KMS-11 (cell line): ENCODE measurements around the gene EFHC1.

Experiments used
- H2AFZ ChIP-seq: fragments of 200-600 bp; sonication (generic); 2 replicates; pipeline ENCODE4 v1.6.1; 2016; ENCODE audit warnings: antibody characterized with exemption, mixed run types, low read depth
- H3K27ac ChIP-seq: fragments of 200-600 bp; sonication (generic); 2 replicates; pipeline ENCODE4 v1.6.1; 2016; ENCODE audit warnings: mild to moderate bottlenecking, mixed run types
- H3K27me3 ChIP-seq: fragments of 200-600 bp; sonication (generic); 2 replicates; pipeline ENCODE4 v1.6.1; 2017; ENCODE audit warnings: mild to moderate bottlenecking, low read depth, mixed run types, moderate library complexity; ENCODE audit not compliant: insufficient read depth
- H3K36me3 ChIP-seq: fragments of 200-600 bp; sonication (generic); 2 replicates; pipeline ENCODE4 v1.6.1; 2017; ENCODE audit warnings: mild to moderate bottlenecking, mixed run types; ENCODE audit not compliant: insufficient read depth
- H3K4me1 ChIP-seq: fragments of 200-600 bp; sonication (generic); 2 replicates; pipeline ENCODE4 v1.6.1; 2016; ENCODE audit warnings: mild to moderate bottlenecking, low read depth, mixed run types; ENCODE audit not compliant: poor library complexity, severe bottlenecking
- H3K4me2 ChIP-seq: fragments of 200-600 bp; sonication (generic); 2 replicates; pipeline ENCODE4 v1.7.0; 2016; ENCODE audit warnings: mild to moderate bottlenecking, mixed run types
- H3K4me3 ChIP-seq: fragments of 200-600 bp; sonication (generic); IDR thresholded peaks from 2 replicates; pipeline ENCODE4 v1.6.1; 2017; ENCODE audit warnings: low read depth, low read length, mixed read lengths; ENCODE audit not compliant: insufficient read depth
- H3K79me2 ChIP-seq: fragments of 200-600 bp; sonication (generic); 2 replicates; pipeline ENCODE4 v1.6.1; 2016; ENCODE audit warnings: low read depth, mixed run types; ENCODE audit not compliant: insufficient read depth
- H3K9ac ChIP-seq: fragments of 200-600 bp; sonication (generic); 2 replicates; pipeline ENCODE4 v1.6.1; 2016; ENCODE audit warnings: mild to moderate bottlenecking, mixed run types
- H4K20me1 ChIP-seq: fragments of 200-600 bp; sonication (generic); 2 replicates; pipeline ENCODE4 v1.6.1; 2016; ENCODE audit warnings: mild to moderate bottlenecking, mixed run types; ENCODE audit not compliant: insufficient read depth
- TF ChIP-seq, protein P1 (sequence below): fragments of 200-600 bp; sonication (generic); conservative IDR thresholded peaks from 2 replicates; pipeline ENCODE4 v1.6.1; 2017; ENCODE audit warnings: low read depth, mild to moderate bottlenecking, antibody characterized with exemption, low read length, moderate library complexity, mixed read lengths

The EFHC1 gene

DNA sequence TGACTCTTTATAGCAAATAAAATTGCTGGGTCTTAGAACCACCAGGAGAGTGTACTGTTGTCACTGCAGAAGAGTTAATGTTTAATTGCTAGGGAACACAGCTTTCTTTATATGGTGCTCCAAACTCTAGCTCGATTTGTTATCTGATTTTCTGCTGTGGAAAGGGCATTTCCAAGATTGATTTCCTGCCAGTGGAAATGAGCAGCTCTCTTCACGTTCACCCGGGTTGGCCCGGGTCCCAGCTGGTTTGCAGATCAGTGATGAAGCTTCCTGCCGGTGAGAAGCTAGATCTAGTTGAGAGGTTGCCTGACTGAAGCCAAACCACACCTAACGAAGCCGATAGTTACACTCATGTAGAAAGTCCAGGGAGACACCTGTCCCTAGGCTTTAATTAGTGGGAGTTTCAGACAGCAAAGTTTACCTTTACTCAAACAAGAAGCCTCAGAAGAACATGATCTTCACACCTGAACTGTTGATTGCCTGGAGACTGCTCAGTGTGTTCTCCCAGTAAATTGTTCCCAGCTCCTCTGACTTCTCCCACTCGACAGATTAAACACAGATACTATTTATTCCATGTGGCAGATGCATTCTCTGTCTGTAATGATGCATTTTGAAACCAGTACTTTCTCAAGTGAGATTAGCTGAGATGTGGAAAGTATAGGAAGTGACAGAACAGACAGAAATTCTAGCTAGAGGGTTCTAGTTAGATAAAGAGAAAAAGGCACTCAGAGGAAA, 30.3 kb upstream of the EFHC1 start:
- peak overlapping the region; percentile 22; the same call in 1 of the 2 replicates for H3K9ac ChIP-seq
- TF ChIP-seq, protein P1, sequence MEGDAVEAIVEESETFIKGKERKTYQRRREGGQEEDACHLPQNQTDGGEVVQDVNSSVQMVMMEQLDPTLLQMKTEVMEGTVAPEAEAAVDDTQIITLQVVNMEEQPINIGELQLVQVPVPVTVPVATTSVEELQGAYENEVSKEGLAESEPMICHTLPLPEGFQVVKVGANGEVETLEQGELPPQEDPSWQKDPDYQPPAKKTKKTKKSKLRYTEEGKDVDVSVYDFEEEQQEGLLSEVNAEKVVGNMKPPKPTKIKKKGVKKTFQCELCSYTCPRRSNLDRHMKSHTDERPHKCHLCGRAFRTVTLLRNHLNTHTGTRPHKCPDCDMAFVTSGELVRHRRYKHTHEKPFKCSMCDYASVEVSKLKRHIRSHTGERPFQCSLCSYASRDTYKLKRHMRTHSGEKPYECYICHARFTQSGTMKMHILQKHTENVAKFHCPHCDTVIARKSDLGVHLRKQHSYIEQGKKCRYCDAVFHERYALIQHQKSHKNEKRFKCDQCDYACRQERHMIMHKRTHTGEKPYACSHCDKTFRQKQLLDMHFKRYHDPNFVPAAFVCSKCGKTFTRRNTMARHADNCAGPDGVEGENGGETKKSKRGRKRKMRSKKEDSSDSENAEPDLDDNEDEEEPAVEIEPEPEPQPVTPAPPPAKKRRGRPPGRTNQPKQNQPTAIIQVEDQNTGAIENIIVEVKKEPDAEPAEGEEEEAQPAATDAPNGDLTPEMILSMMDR: 0 out of 2 replicates have a peak, but pooled peaks have one; percentile 25
- no peaks in the 10 kb centered on the region for H3K36me3 ChIP-seq
- no peaks in the 10 kb centered on the region for H4K20me1 ChIP-seq
- H3K79me2 ChIP-seq: no peaks in the 10 kb centered on the region
- H3K4me2 ChIP-seq: peak overlapping the region; percentile 79
- H3K27ac ChIP-seq: peak overlapping the region; percentile 51
- no peaks in the 10 kb centered on the region for H3K27me3 ChIP-seq
- H3K4me3 ChIP-seq: no peak overlapping the region
- peak overlapping the region; percentile 35 for H2AFZ ChIP-seq
- H3K4me1 ChIP-seq: peaks cover 55% of the 10 kb centered on the region

DNA sequence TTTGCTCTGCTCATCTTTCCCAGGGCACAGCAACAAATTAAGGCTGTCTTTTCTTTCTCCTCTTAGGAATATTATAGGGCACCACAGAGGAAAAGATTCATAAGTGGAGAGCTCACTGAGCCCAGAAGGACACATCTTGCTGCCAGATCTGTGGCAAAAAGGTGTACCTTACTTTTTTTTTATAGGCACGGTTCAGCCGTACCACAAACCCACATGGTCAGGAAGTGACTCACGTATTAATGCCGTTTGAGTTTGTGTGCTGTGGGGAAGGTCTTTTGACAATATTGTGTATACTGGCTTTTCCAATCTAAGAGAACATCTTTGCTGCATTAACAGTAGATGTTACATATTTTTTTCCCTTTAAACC, 29.8 kb upstream of the EFHC1 start:
- peaks cover 60% of the 10 kb centered on the region for H3K4me1 ChIP-seq
- TF ChIP-seq, protein P1: no peak
- no peaks in the 10 kb centered on the region for H3K36me3 ChIP-seq
- H3K9ac ChIP-seq: peak overlapping the region; percentile 22; the same call in 1 of the 2 replicates
- H3K4me3 ChIP-seq: no peak overlapping the region
- peak overlapping the region; percentile 35 for H2AFZ ChIP-seq
- no peaks in the 10 kb centered on the region for H4K20me1 ChIP-seq
- H3K27ac ChIP-seq: peak overlapping the region; percentile 51
- no peaks in the 10 kb centered on the region for H3K27me3 ChIP-seq
- peak overlapping the region; percentile 79 for H3K4me2 ChIP-seq
- H3K79me2 ChIP-seq: no peaks in the 10 kb centered on the region

DNA sequence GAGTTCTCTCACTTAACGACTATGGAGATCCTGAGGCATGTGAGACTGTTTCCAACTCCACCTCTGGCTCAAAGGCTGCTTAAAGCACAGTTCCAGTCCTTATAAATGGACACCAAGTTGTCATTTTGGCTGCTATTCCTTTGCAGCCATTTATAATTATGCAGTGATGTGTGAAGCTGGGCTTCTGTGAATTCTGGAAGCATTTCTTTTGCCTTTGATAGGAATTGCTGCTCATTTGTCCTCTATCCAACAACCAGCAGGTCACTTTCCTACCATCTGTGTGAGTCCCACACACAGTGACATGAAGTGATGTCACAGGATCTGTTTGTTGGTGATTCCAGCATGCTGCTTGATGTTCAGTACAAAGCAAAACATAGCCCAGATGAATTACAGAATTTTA, 28.5 kb upstream of the EFHC1 start:
- peaks cover 62% of the 10 kb centered on the region for H3K4me1 ChIP-seq
- H3K4me3 ChIP-seq: no peak overlapping the region
- H3K36me3 ChIP-seq: no peaks in the 10 kb centered on the region
- TF ChIP-seq, protein P1: no peak
- H3K27ac ChIP-seq: no peak overlapping the region
- no peak overlapping the region for H2AFZ ChIP-seq
- H3K4me2 ChIP-seq: peak overlapping the region; percentile 79; the same call in 1 of the 2 replicates
- no peaks in the 10 kb centered on the region for H3K27me3 ChIP-seq
- H4K20me1 ChIP-seq: no peaks in the 10 kb centered on the region
- H3K79me2 ChIP-seq: no peaks in the 10 kb centered on the region
- H3K9ac ChIP-seq: no peak overlapping the region

DNA sequence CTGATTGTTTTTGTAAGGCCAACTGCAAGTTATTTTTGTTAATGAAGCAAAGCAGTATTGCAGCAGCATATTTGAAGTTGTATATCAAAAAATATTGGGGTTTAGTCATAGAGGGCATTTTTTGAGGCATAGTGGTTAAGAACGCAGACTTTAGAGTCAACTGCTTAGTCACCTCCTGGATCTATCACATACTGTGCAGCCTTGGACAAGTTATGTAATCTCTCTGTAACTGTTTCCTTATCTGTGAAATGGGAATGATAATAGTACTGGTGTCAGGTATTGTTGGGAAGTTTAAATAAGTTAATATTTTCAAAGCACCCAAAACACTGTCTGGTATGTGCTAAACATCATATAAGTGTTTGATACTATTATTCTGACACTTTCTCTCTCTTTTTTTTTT, 27.2 kb upstream of the EFHC1 start:
- H3K36me3 ChIP-seq: no peaks in the 10 kb centered on the region
- H2AFZ ChIP-seq: no peak overlapping the region
- H3K9ac ChIP-seq: no peak overlapping the region
- H3K4me3 ChIP-seq: no peak overlapping the region
- H3K27ac ChIP-seq: no peak overlapping the region
- TF ChIP-seq, protein P1: no peak
- no peaks in the 10 kb centered on the region for H3K79me2 ChIP-seq
- H3K4me1 ChIP-seq: peaks cover 70% of the 10 kb centered on the region
- H3K4me2 ChIP-seq: no peak overlapping the region
- no peaks in the 10 kb centered on the region for H4K20me1 ChIP-seq
- H3K27me3 ChIP-seq: no peaks in the 10 kb centered on the region
